GM12878 (cell line): ENCODE results near the gene KIF14. TPM values are rescaled to one million over a fixed set of nuclear protein-coding genes. Genes with fewer than 3 reads are reported as not detected.
"Not testable (repeated sequence)": the region's sequence is repeated elsewhere in the genome, so short reads cannot be mapped to it uniquely, and the experiment has no call there.

Experiments
- ATAC-seq: fragments of 200-7000 bp; cut with Tn5 transposase; 3 replicates; pipeline ENCODE4 v1.9.1; 2020; ENCODE audit warnings: mild to moderate bottlenecking, moderate library complexity
- BruUV-seq: library from RNA; stranded (reverse); fragments of 400-500 nt; replicated peaks from 2 replicates; lab custom pipeline; 2021; lab: Mats Ljungman, UMichigan
- CTCF ChIA-PET: fragments of 300-600 bp; sonication (Branson Sonifier 250); formaldehyde crosslinking; extraction: SDS; loops from one replicate; lab custom pipeline; 2021; ENCODE audit warnings: inconsistent platforms; lab: Yijun Ruan, JAX
- POLR2A ChIA-PET: fragments of 350-600 bp; formaldehyde crosslinking; extraction: SDS; loops from one replicate; lab custom pipeline; 2021; ENCODE audit warnings: inconsistent platforms; lab: Charles Lee
- RAD21 ChIA-PET: fragments of 300-600 bp; sonication (Branson Sonifier 250); formaldehyde crosslinking; loops from one replicate; lab custom pipeline; 2023; ENCODE audit warnings: antibody characterized with exemption; ENCODE audit not compliant: unreplicated experiment; lab: Charles Lee
- SMC1A ChIA-PET: fragments of 300-600 bp; sonication (Branson Sonifier 250); formaldehyde crosslinking; loops from one replicate; lab custom pipeline; 2023; ENCODE audit not compliant: unreplicated experiment, uncharacterized antibody; lab: Charles Lee
- DNase-seq: peaks from one replicate; pipeline ENCODE4 v3.0.0-alpha.2; 2011; ENCODE audit warnings: low read depth, low spot score
- FAIRE-seq: peaks from 3 replicates; lab custom pipeline; 2011; peaks lifted over from hg19 to GRCh38; lab: Jason Lieb, UNC
- H2AFZ ChIP-seq: 2 replicates; pipeline ENCODE4 v1.6.0; 2011; ENCODE audit warnings: low read depth, low read length, control low read depth; ENCODE audit not compliant: control insufficient read depth
- H3K27ac ChIP-seq: 2 replicates; pipeline ENCODE4 v1.5.1; 2011; ENCODE audit warnings: control low read depth; ENCODE audit not compliant: control insufficient read depth, insufficient read depth
- H3K27me3 ChIP-seq, 2 experiments: replicated peaks in 1 of 2; 2 replicates each; pipeline versions ENCODE4 v1.6.0 to v1.6.1; 2011; ENCODE audit warnings: low read length in 1 of 2; ENCODE audit not compliant: control insufficient read depth in 2 of 2, insufficient read depth in 2 of 2
- H3K36me3 ChIP-seq, 2 experiments: 2 replicates each; pipeline ENCODE4 v1.5.1; 2011; ENCODE audit warnings: low read length in 1 of 2; ENCODE audit not compliant: control insufficient read depth in 2 of 2, insufficient read depth in 2 of 2
- H3K4me1 ChIP-seq: 2 replicates; pipeline ENCODE4 v1.6.1; 2011; ENCODE audit warnings: mild to moderate bottlenecking, low read length, moderate library complexity, mixed read lengths; ENCODE audit not compliant: control insufficient read depth, insufficient read depth
- H3K4me2 ChIP-seq: 2 replicates; pipeline ENCODE4 v1.6.0; 2011; ENCODE audit warnings: control low read depth; ENCODE audit not compliant: control insufficient read depth, insufficient read depth
- H3K4me3 ChIP-seq: fragments of 200-600 bp; sonication (generic); 2 replicates; pipeline ENCODE4 v1.5.1; 2016
- H3K79me2 ChIP-seq: 2 replicates; pipeline ENCODE4 v1.6.0; 2011; ENCODE audit warnings: low read length; ENCODE audit not compliant: control insufficient read depth, insufficient read depth
- H3K9ac ChIP-seq: 2 replicates; pipeline ENCODE4 v1.8.0; 2011; ENCODE audit warnings: low read length, control low read depth, mixed read lengths; ENCODE audit not compliant: control insufficient read depth, insufficient read depth
- H3K9me3 ChIP-seq: replicated peaks from 3 replicates; pipeline ENCODE4 v1.5.1; 2011; ENCODE audit warnings: mild to moderate bottlenecking, low read length; ENCODE audit not compliant: control insufficient read depth, insufficient read depth
- H4K20me1 ChIP-seq: 2 replicates; pipeline ENCODE4 v1.6.0; 2011; ENCODE audit not compliant: control insufficient read depth, insufficient read depth
- NFYA ChIP-seq: IDR thresholded peaks from 2 replicates; pipeline ENCODE4 v1.6.1; 2011; ENCODE audit warnings: low read depth, mild to moderate bottlenecking, low read length, improper control_type of control experiment, borderline replicate concordance
- RELB ChIP-seq: fragments of 450-650 bp; IDR thresholded peaks from 2 replicates; pipeline ENCODE4 v1.6.1; 2017; ENCODE audit warnings: low read depth, mild to moderate bottlenecking, moderate library complexity
- SKIL ChIP-seq: fragments of 450-650 bp; IDR thresholded peaks from 2 replicates; pipeline ENCODE4 v1.6.1; 2017; ENCODE audit warnings: mild to moderate bottlenecking, low read depth, inconsistent platforms; ENCODE audit not compliant: poor library complexity, severe bottlenecking
- SREBF2 ChIP-seq: IDR thresholded peaks from 2 replicates; pipeline ENCODE4 v1.6.1; 2012; ENCODE audit warnings: mild to moderate bottlenecking, low read length
- ZBTB4 ChIP-seq: fragments of 450-650 bp; formaldehyde crosslinking; IDR thresholded peaks from 2 replicates; pipeline ENCODE4 v1.4.0; 2022; ENCODE audit warnings: mild to moderate bottlenecking, moderate library complexity
- WGBS: methylation state at CpG from one replicate; pipeline ENCODE4 v1.1.6; 2016; ENCODE audit warnings: low lambda C conversion rate; ENCODE audit not compliant: insufficient replicate concordance, insufficient coverage; ENCODE audit errors: missing lambda C conversion rate; 5-methylcytosine and 5-hydroxymethylcytosine counted together
- in situ Hi-C: fragments of 300-500 bp; cut with MboI; formaldehyde crosslinking; loops from 9 replicates; pipeline ENCODE4 v1.14.3; 2018; ENCODE audit warnings: mixed read lengths
- intact Hi-C: fragments of 100-400 bp; cut with micrococcal nuclease; formaldehyde crosslinking; loops from one replicate; pipeline ENCODE4 v1.14.2; 2022; ENCODE audit not compliant: unreplicated experiment
- polyA plus RNA-seq, 11 experiments: library from polyadenylated mRNA; depleted of rRNA in 4 of 11; unstranded in 6 of 11; stranded (reverse) in 5 of 11; fragments of >200 nt; fragmentation: Nextera tagmentation in 4 of 11; fragmentation: Illumina TruSeq in 1 of 11; extraction: Ambion mirVana in 4 of 11; extraction: Trizol in 1 of 11; gene quantifications; 1 replicate in 1 of 11; 2 replicates in 10 of 11; pipeline versions ENCODE4 v1.2.1 to v1.2.3, GENCODE V29; 2011 to 2016; ENCODE audit warnings: inconsistent platforms in 2 of 11, missing spikeins in 2 of 11, low read depth in 1 of 11
- total RNA-seq, 4 experiments: library from RNA; depleted of rRNA in 3 of 4; stranded (reverse); fragments of >200 nt in 3 of 4; fragmentation: Illumina TruSeq in 1 of 4; extraction: Trizol in 1 of 4; gene quantifications; 2 replicates each; pipeline versions ENCODE4 v1.2.1 to v1.2.3, GENCODE V29; 2013 to 2021

KIF14 gene
- total and polyA plus RNA-seq, 10 of the 15 experiments (the other 5 are each of a cell fraction or from before 2014, with no cell fraction given) = 6.8 to 25.5 (median 14.4) TPM

- TF ChIP-seq RELB (no peak), SREBF2 (no peak), ZBTB4 (CRISPR knock-in tag) (no peak), SKIL (no peak), NFYA (no peak)
Measured at GRCh38 chr1:200556002-200556401, 64.5 kb downstream of the KIF14 start (continued).

GRCh38 chr1:200552737-200553136, 67.8 kb downstream of the KIF14 start:
- H3K4me2 ChIP-seq, H3K4me1 ChIP-seq, DNase-seq, H2AFZ ChIP-seq, FAIRE-seq, RAD21 ChIA-PET, POLR2A ChIA-PET, H3K79me2 ChIP-seq, H3K27me3 ChIP-seq, ATAC-seq, H4K20me1 ChIP-seq, H3K27ac ChIP-seq, H3K4me3 ChIP-seq, in situ Hi-C loops, H3K9ac ChIP-seq, H3K36me3 ChIP-seq, H3K9me3 ChIP-seq, BruUV-seq: not testable (repeated sequence)
- CTCF ChIA-PET = interaction anchor here (0.6 to 1.5 kb wide), 2 partner anchors 43 to 394 kb away, joined by 3 to 5 read pairs; no protein-coding TSS in a partner anchor
- SMC1A ChIA-PET = interaction anchor here (0.6 to 1.4 kb wide), 3 partner anchors 12 to 285 kb away, joined by 3 to 4 read pairs (median 3); no protein-coding TSS in a partner anchor
- intact Hi-C loops = loop anchor here (10.0 kb wide), 1 partner anchor 562 kb away; the partner anchor contains the start of gene CACNA1S
- WGBS = 96% methylated on average over 6 of the region's 6 CpGs
